Glutamatergic neuron (in vitro differentiated cells): Measurements from ENCODE around the gene JCHAIN. TPM values are rescaled to one million over a fixed set of nuclear protein-coding genes. Genes with fewer than 3 reads are reported as not detected.
A peak's percentile ranks its signal among the peaks of the same experiment; 100 is the strongest.

Experiments used
- DNase-seq: peaks from one replicate; pipeline ENCODE4 v3.0.0; 2022
- H3K27ac Mint-ChIP-seq: one replicate; pipeline ENCODE4 v1.8.0; 2020; ENCODE audit warnings: mild to moderate bottlenecking, mixed read lengths, inconsistent platforms; ENCODE audit not compliant: unreplicated experiment
- H3K27me3 Mint-ChIP-seq: one replicate; pipeline ENCODE4 v1.8.0; 2020; ENCODE audit warnings: mild to moderate bottlenecking, moderate library complexity, mixed read lengths, inconsistent platforms; ENCODE audit not compliant: unreplicated experiment
- H3K36me3 Mint-ChIP-seq: one replicate; pipeline ENCODE4 v1.8.0; 2020; ENCODE audit warnings: mild to moderate bottlenecking, mixed read lengths, inconsistent platforms; ENCODE audit not compliant: unreplicated experiment
- H3K4me1 Mint-ChIP-seq: one replicate; pipeline ENCODE4 v1.8.0; 2020; ENCODE audit warnings: mild to moderate bottlenecking, low read depth, mixed read lengths, inconsistent platforms; ENCODE audit not compliant: unreplicated experiment
- H3K4me3 Mint-ChIP-seq: one replicate; pipeline ENCODE4 v1.8.0; 2020; ENCODE audit warnings: mild to moderate bottlenecking, mixed read lengths, inconsistent platforms; ENCODE audit not compliant: unreplicated experiment
- H3K9me3 Mint-ChIP-seq: one replicate; pipeline ENCODE4 v1.8.0; 2020; ENCODE audit warnings: mild to moderate bottlenecking, moderate library complexity, mixed read lengths, inconsistent platforms; ENCODE audit not compliant: unreplicated experiment
- CTCF ChIP-seq: fragments of 200-600 bp; sonication (generic); IDR thresholded peaks from one replicate; pipeline ENCODE4 v1.5.0; 2021; ENCODE audit not compliant: partially characterized antibody, unreplicated experiment
- total RNA-seq: library from RNA; stranded (reverse); fragmentation: NEBNext Ultra II Directional; extraction: Animal tissue kit (Norgen Biotek cat#: 25700); gene quantifications from one replicate; pipeline ENCODE4 v1.2.1, GENCODE V29; 2021; ENCODE audit not compliant: unreplicated experiment

The JCHAIN gene
- total RNA-seq, 1 donor from 2014 or later: not detected

- Mint-ChIP-seq H3K27me3 (peaks cover 11% of the 10 kb centered on the region), H3K36me3 (no peaks in the 10 kb centered on the region), H3K9me3 (peaks cover 8% of the 10 kb centered on the region), H3K27ac (peak overlapping the region; percentile 76), H3K4me3 (peak overlapping the region; percentile 95), H3K4me1 (peaks cover 9% of the 10 kb centered on the region)
- no peak for DNase-seq
- TF ChIP-seq CTCF: no peak
Observed at GRCh38 chr4:70706044-70706461, 39.7 kb upstream of the JCHAIN start.

- TF ChIP-seq CTCF: no peak
- H3K4me3 Mint-ChIP-seq: peak overlapping the region; percentile 95
- H3K27ac Mint-ChIP-seq: peak overlapping the region; percentile 76
- peaks cover 11% of the 10 kb centered on the region for H3K27me3 Mint-ChIP-seq
- peaks cover 9% of the 10 kb centered on the region for H3K4me1 Mint-ChIP-seq
- DNase-seq: peak; percentile 68
- peaks cover 8% of the 10 kb centered on the region for H3K9me3 Mint-ChIP-seq
- no peaks in the 10 kb centered on the region for H3K36me3 Mint-ChIP-seq
Observed at GRCh38 chr4:70705183-70706043, 39.1 kb upstream of the JCHAIN start.

- TF ChIP-seq CTCF: no peak
- Mint-ChIP-seq H3K9me3 (peaks cover 8% of the 10 kb centered on the region), H3K4me1 (peaks cover 9% of the 10 kb centered on the region), H3K36me3 (no peaks in the 10 kb centered on the region), H3K27ac (no peak overlapping the region), H3K4me3 (no peak overlapping the region), H3K27me3 (peaks cover 11% of the 10 kb centered on the region)
- DNase-seq: no peak
Observed at GRCh38 chr4:70704931-70705182, 38.5 kb upstream of the JCHAIN start.

- Mint-ChIP-seq H3K27ac (peak overlapping the region; percentile 93), H3K4me1 (peaks cover 9% of the 10 kb centered on the region), H3K4me3 (peak overlapping the region; percentile 98), H3K36me3 (no peaks in the 10 kb centered on the region), H3K27me3 (peaks cover 11% of the 10 kb centered on the region), H3K9me3 (peaks cover 8% of the 10 kb centered on the region)
- DNase-seq: peak; percentile 92
- peak; percentile 43 for TF ChIP-seq CTCF
Observed at GRCh38 chr4:70704215-70704930, 38.1 kb upstream of the JCHAIN start.
